ENCODE results near the gene RCN2.

GRCh38 chr15:76942331-76942730 lies 10.8 kb downstream of the RCN2 start:
- TF ChIP-seq JUNB (IDR thresholded peaks at IDR 0.05; ENCODE audit: unreplicated experiment), result no peak
- TF ChIP-seq EZH2 (IDR thresholded peaks at IDR 0.05; ENCODE audit: low read depth, unreplicated experiment), result no peak
- no peak for TF ChIP-seq CTCF (conservative IDR thresholded peaks at IDR 0.05; ENCODE audit: low read depth in 2 of 2)
- no peak for TF ChIP-seq POLR2AphosphoS5 (IDR thresholded peaks at IDR 0.05; ENCODE audit: low read depth)
- no peak for TF ChIP-seq CREB1 (CRISPR knock-in tag; IDR thresholded peaks at IDR 0.05; ENCODE audit: low read depth)
- no peak for TF ChIP-seq EZH2phosphoT487 (IDR thresholded peaks at IDR 0.05; ENCODE audit: unreplicated experiment)
- TF ChIP-seq REST (IDR thresholded peaks at IDR 0.05; ENCODE audit: unreplicated experiment), result no peak
- TF ChIP-seq, protein P1, sequence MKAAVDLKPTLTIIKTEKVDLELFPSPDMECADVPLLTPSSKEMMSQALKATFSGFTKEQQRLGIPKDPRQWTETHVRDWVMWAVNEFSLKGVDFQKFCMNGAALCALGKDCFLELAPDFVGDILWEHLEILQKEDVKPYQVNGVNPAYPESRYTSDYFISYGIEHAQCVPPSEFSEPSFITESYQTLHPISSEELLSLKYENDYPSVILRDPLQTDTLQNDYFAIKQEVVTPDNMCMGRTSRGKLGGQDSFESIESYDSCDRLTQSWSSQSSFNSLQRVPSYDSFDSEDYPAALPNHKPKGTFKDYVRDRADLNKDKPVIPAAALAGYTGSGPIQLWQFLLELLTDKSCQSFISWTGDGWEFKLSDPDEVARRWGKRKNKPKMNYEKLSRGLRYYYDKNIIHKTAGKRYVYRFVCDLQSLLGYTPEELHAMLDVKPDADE (IDR thresholded peaks at IDR 0.05), result no peak
